Measurements from ENCODE around the gene ORAI3. TPM values are rescaled to one million over a fixed set of nuclear protein-coding genes. Genes with fewer than 3 reads are reported as not detected.

ORAI3 gene
- total RNA-seq, 2 experiments from 2014 or later = 24.6 to 25.8 TPM

DNA sequence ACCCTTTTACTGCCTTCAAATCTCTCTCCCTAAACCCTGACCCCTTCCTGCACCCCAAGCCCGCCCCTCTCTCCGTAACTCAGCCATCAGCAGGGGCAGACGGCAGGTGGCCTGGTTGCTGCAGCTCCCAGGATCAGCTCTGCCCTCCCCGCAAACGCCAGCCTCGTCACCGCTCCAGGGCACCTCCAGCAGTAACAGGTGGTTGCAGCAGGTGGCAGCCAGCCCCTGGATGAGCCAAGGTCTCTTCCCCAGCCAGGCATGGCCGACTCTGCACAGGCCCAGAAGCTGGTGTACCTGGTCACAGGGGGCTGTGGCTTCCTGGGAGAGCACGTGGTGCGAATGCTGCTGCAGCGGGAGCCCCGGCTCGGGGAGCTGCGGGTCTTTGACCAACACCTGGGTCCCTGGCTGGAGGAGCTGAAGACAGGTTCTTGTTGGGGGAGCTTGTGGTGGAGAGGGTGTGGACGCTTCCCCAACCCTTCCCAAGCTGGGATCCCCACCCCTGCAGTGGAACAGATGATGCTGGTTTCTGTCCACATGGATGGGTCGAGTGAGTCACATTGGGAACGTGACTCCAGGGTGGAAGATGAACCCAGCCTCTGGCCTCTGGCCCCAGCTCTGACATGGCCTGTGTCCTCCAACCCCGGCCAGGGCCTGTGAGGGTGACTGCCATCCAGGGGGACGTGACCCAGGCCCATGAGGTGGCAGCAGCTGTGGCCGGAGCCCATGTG lies 36.7 kb downstream of the ORAI3 start:
- Mint-ChIP-seq H3K27ac (peak overlapping the region; percentile 63), H3K4me3 (peak overlapping the region; percentile 76), H3K36me3 (no peaks in the 10 kb centered on the region), H3K27me3 (no peaks in the 10 kb centered on the region), H3K4me1 (peaks cover 7% of the 10 kb centered on the region), H3K9me3 (no peaks in the 10 kb centered on the region)
- DNase-seq (peak; percentile 47), ATAC-seq (ENCODE audit: low read depth) (peak; percentile 12)
- POLR2A ChIA-PET = interaction anchor here (0.6 to 3.3 kb wide), 9 partner anchors 11 to 475 kb away, joined by 3 to 12 read pairs (median 5); partner anchors contain the start of genes FUS, ZNF646 and ZNF668

DNA sequence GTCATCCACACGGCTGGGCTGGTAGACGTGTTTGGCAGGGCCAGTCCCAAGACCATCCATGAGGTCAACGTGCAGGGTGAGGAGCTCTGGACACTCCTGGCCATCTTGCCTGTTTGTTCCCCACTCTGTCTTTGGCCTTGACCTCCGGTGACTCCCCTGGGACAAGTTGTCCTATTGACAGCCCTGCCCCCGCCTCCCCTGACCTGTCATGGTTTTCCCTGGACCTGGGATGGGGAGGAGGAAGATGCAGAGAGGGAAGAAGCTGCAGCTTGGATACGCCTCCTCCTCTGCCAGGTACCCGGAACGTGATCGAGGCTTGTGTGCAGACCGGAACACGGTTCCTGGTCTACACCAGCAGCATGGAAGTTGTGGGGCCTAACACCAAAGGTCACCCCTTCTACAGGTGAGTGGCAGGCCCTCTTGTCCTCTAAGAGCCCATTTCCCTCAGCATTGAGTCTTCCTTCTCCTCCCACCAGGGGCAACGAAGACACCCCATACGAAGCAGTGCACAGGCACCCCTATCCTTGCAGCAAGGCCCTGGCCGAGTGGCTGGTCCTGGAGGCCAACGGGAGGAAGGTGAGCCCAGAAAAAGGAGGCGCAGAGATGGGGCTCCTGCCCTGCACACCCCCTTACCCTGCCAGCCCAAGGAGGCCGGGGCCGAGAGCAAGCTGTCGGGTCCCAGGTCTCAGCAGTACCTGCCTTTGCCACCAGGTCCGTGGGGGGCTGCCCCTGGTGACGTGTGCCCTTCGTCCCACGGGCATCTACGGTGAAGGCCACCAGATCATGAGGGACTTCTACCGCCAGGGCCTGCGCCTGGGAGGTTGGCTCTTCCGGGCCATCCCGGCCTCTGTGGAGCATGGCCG lies 37.5 kb downstream of the ORAI3 start:
- POLR2A ChIA-PET = interaction anchor here (0.7 to 3.3 kb wide), 7 partner anchors 10 to 474 kb away, joined by 3 to 12 read pairs (median 6); partner anchors contain the start of genes ZNF646 and ZNF668
- H3K9me3 Mint-ChIP-seq = no peaks in the 10 kb centered on the region
- no peak overlapping the region for H3K4me3 Mint-ChIP-seq
- ATAC-seq (ENCODE audit: low read depth) (no peak), DNase-seq (no peak)
- H3K4me1 Mint-ChIP-seq = peaks cover 7% of the 10 kb centered on the region
- H3K27ac Mint-ChIP-seq = no peak overlapping the region
- H3K36me3 Mint-ChIP-seq = no peaks in the 10 kb centered on the region
- no peaks in the 10 kb centered on the region for H3K27me3 Mint-ChIP-seq

DNA sequence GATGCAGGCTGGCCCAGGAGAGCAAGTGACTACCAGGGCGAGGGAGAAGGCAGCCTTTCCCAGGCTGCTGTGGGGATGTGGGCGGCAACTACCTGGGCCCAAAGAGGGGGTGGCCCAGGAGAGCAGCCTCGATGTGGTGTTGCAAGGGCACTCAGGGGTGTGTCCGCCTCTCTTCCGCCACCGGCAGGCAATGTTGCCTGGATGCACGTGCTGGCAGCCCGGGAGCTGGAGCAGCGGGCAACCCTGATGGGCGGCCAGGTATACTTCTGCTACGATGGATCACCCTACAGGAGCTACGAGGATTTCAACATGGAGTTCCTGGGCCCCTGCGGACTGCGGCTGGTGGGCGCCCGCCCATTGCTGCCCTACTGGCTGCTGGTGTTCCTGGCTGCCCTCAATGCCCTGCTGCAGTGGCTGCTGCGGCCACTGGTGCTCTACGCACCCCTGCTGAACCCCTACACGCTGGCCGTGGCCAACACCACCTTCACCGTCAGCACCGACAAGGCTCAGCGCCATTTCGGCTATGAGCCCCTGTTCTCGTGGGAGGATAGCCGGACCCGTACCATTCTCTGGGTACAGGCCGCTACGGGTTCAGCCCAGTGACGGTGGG lies 38.8 kb downstream of the ORAI3 start:
- H3K4me3 Mint-ChIP-seq = no peak overlapping the region
- DNase-seq (no peak), ATAC-seq (ENCODE audit: low read depth) (no peak)
- H3K9me3 Mint-ChIP-seq = no peaks in the 10 kb centered on the region
- POLR2A ChIA-PET = no interaction called here
- peaks cover 7% of the 10 kb centered on the region for H3K4me1 Mint-ChIP-seq
- no peaks in the 10 kb centered on the region for H3K27me3 Mint-ChIP-seq
- no peaks in the 10 kb centered on the region for H3K36me3 Mint-ChIP-seq
- H3K27ac Mint-ChIP-seq = no peak overlapping the region

DNA sequence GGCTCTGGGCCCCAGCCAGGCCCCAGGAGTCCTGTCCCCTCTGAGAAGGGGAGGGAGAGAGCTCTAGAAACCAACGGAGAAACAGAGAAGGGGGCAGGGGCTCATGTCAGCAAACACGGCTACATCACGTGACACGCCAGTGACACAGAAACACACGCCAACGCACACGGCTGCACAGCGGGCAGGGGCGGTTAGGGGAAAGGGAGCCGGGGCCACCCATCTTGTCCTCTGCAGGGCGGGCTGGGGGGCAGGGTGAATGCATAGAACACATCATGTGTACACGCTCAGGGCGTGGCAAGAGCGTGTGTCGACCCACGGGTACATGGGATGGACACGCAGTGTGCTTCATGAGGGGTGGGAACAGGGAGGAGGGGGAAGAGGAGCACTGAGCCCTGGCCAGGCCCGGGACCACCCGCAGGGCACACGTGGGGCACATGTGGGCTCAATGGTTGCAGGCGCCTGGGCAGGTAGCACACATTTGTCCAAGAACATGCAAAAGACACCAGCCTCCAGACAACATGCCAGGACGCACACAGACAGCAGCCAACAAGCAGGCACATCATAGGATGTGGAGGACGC lies 40.7 kb downstream of the ORAI3 start:
- no peaks in the 10 kb centered on the region for H3K27me3 Mint-ChIP-seq

DNA sequence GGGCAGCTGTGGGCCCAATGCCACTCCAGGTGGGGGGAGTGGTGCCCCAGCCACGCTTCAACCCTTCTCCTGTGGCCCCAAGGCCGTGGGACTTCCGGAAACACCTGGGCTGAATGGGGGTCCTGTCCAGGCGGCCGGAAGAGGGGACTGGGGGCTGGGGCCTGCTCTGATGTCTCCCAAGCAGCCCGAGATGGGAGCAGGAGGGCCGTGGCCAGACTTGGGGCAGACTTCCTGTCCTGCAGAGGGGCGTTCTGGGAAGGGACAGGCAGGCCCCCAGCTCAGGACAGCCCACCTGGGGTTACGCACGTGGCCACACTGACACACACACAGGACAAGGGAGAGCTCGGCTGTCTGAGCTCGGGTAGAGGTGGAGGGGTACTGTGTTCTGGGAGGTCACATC lies 41.2 kb downstream of the ORAI3 start:
- Mint-ChIP-seq H3K36me3 (no peaks in the 10 kb centered on the region), H3K4me1 (peaks cover 15% of the 10 kb centered on the region), H3K4me3 (no peak overlapping the region), H3K9me3 (no peaks in the 10 kb centered on the region), H3K27me3 (no peaks in the 10 kb centered on the region), H3K27ac (no peak overlapping the region)
- POLR2A ChIA-PET = no interaction called here
- DNase-seq (no peak), ATAC-seq (ENCODE audit: low read depth) (no peak)

More for the DNA sequence above, 40.7 kb downstream of the ORAI3 start:
- Mint-ChIP-seq H3K27ac (no peak overlapping the region), H3K4me1 (peaks cover 13% of the 10 kb centered on the region), H3K36me3 (no peaks in the 10 kb centered on the region), H3K4me3 (no peak overlapping the region), H3K9me3 (no peaks in the 10 kb centered on the region)
- no peak for DNase-seq
- no peak for ATAC-seq (ENCODE audit: low read depth)
- POLR2A ChIA-PET = no interaction called here

DNA sequence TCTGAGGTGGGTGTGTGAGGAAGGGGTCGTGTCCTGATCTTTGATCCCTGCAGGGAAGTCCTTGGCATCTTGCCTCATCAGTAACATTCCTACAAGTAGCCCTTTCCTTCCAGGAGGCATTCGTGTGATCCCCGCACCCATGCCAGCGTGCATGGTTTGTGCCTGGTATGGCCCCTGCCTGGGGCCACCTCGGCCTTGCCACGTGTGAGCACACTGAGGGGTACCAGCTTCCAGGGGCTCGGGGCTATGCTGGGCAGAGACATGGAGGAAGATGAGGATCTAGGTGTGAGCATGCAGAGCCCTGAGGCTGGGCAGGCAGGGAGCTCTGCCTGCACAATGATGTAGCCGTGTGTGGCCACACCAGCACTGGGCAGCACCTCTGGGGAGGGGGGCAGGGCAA lies 42.2 kb downstream of the ORAI3 start:
- Mint-ChIP-seq H3K9me3 (no peaks in the 10 kb centered on the region), H3K27ac (peak overlapping the region; percentile 31), H3K36me3 (no peaks in the 10 kb centered on the region), H3K27me3 (no peaks in the 10 kb centered on the region), H3K4me1 (peaks cover 12% of the 10 kb centered on the region), H3K4me3 (no peak overlapping the region)
- POLR2A ChIA-PET = no interaction called here
- no peak for DNase-seq
- no peak for ATAC-seq (ENCODE audit: low read depth)

DNA sequence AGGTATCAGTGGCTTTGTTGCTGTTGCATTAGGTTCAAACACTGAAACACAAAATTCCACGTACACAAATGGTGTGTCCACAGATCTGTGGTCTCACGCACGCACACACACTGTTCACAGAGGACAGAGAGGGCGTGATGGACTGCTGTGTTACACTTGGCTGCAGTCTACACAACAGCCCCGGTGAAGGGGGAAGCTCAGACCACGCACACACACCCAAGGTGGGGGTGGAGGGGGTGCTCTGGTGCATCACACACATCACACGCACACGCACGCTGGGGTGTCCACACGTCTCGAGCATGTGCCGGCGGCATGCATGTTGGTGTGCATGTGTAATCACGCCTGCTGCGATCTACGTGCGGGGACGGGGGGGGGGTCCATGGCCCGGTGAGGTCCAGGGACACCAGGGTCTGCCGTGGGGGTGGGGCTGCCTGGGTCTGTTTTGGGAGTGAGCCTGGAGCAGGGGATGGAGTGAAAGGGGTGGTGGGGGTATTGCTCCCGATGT lies 43.5 kb downstream of the ORAI3 start:
- POLR2A ChIA-PET = no interaction called here
- Mint-ChIP-seq H3K4me3 (no peak overlapping the region), H3K36me3 (no peaks in the 10 kb centered on the region), H3K27me3 (no peaks in the 10 kb centered on the region), H3K9me3 (no peaks in the 10 kb centered on the region), H3K4me1 (peaks cover 12% of the 10 kb centered on the region), H3K27ac (no peak overlapping the region)
- no peak for DNase-seq
- ATAC-seq (ENCODE audit: low read depth) = no peak

DNA sequence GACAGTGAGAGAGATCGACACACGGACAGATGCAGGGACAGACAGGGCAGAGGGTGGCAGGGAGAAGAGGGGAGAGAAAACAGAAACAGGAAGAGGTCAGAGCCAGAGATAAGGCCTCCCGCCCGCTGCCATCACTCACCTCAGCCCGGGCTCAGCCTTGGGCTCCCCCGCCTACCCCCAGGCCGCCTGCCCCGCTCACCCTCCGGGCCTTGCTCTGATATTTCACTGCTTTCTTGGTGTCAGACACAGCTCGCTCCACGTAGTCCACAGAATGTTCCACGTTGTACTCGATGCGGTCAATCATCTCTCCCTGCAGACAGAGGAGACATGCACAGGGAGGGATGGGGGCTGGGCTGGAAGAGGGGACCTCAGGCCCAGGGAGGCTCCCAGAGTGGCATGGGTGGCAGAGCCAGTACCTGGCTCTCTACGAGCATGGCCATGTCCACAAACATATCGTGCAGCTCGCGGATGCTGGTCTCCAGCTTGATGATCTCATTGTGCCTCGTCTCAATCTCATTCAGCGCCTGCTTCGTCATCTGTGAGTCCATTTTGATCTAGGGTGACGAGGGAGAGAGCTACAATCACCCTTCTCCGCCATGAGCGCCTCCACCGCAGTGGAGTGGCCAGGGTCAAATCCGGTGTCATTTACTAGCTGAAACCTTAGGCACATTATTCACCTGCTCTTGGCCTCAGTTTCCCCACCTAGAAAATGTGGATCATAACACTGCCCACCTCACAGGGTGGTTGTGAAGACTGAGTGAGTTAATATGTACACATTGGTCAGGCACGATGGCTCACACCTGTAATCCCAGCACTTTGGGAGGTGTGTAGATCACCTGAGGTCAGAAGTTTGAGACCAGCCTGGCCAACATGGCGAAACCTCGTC lies 44.3 kb downstream of the ORAI3 start:
- no peak for DNase-seq
- Mint-ChIP-seq H3K9me3 (no peaks in the 10 kb centered on the region), H3K4me1 (peaks cover 12% of the 10 kb centered on the region), H3K27me3 (peaks cover 2% of the 10 kb centered on the region), H3K4me3 (no peak overlapping the region), H3K27ac (no peak overlapping the region), H3K36me3 (no peaks in the 10 kb centered on the region)
- no peak for ATAC-seq (ENCODE audit: low read depth)
- POLR2A ChIA-PET = interaction anchor here (0.5 kb wide), 1 partner anchor 384 kb away, joined by 4 read pairs; no protein-coding TSS in a partner anchor

DNA sequence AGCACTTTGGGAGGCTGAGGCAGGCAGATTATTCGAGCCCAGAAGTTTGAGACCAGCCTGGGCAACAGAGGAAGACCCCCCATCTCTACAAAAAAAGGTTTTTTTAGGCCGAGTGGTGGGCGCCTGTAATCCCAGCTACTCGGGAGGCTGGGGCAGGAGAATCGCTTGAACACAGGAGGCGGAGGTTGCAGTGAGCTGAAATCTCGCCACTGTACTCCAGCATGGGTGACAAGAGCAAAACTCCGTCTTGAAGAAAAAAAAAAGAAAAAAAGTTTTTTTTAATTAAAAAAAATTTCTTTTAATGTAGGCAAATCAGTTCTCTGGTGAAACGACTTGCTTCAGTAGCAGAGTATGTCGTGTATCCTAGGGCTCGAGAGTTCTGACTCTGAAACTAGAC lies 47.1 kb downstream of the ORAI3 start:
- H3K36me3 Mint-ChIP-seq = no peaks in the 10 kb centered on the region
- peak overlapping the region; percentile 98 for H3K4me3 Mint-ChIP-seq
- ATAC-seq (ENCODE audit: low read depth) = no peak
- POLR2A ChIA-PET = interaction anchor here (0.6 to 3.1 kb wide), 8 partner anchors 11 to 184 kb away, joined by 3 to 19 read pairs (median 4); partner anchors contain the start of genes FUS, HSD3B7, ZNF646 and ZNF668
- no peaks in the 10 kb centered on the region for H3K9me3 Mint-ChIP-seq
- H3K27me3 Mint-ChIP-seq = peaks cover 5% of the 10 kb centered on the region
- peaks cover 12% of the 10 kb centered on the region for H3K4me1 Mint-ChIP-seq
- H3K27ac Mint-ChIP-seq = peak overlapping the region; percentile 95
- DNase-seq = no peak

DNA sequence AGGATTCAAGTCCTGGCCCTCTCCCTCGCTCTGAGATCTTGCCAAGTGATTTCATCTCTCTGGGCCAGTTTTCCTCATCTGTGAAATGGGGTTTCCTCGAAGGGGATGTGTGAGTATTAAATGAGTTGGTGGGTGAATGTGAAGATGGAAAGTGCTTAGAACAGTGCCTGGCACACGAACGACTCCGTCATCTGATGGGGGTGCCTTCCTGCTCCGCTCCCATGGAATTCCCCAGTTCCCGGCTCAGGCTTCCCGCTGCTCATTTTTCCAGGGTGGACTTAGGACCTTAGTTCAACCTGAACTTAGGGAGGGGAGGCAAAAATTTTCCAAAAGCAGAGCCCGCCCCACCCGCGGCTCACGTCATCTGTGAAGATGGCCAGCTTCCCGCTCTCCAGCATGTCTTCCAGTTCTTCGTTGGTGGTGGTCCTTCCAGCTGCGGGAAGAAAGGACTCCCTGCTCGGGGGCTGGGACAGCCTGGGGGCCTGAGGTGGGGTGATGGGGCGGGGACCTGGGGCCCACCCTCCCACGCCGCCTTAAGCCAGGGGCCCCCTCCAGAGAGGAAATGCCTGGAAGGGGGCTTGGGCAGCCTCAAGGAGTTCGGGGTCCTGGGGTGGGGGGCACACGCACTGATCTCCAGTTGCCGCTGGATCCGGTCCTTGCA lies 47.6 kb downstream of the ORAI3 start:
- DNase-seq (no peak), ATAC-seq (ENCODE audit: low read depth) (no peak)
- H3K36me3 Mint-ChIP-seq = no peaks in the 10 kb centered on the region
- peak overlapping the region; percentile 95 for H3K27ac Mint-ChIP-seq
- H3K4me1 Mint-ChIP-seq = peaks cover 12% of the 10 kb centered on the region
- peak overlapping the region; percentile 98 for H3K4me3 Mint-ChIP-seq
- H3K27me3 Mint-ChIP-seq = peaks cover 5% of the 10 kb centered on the region
- no peaks in the 10 kb centered on the region for H3K9me3 Mint-ChIP-seq
- POLR2A ChIA-PET = interaction anchor here (0.5 to 3.1 kb wide), 12 partner anchors 11 to 873 kb away, joined by 3 to 19 read pairs (median 3); partner anchors contain the start of genes FUS, HSD3B7, VKORC1 and ZNF646

DNA sequence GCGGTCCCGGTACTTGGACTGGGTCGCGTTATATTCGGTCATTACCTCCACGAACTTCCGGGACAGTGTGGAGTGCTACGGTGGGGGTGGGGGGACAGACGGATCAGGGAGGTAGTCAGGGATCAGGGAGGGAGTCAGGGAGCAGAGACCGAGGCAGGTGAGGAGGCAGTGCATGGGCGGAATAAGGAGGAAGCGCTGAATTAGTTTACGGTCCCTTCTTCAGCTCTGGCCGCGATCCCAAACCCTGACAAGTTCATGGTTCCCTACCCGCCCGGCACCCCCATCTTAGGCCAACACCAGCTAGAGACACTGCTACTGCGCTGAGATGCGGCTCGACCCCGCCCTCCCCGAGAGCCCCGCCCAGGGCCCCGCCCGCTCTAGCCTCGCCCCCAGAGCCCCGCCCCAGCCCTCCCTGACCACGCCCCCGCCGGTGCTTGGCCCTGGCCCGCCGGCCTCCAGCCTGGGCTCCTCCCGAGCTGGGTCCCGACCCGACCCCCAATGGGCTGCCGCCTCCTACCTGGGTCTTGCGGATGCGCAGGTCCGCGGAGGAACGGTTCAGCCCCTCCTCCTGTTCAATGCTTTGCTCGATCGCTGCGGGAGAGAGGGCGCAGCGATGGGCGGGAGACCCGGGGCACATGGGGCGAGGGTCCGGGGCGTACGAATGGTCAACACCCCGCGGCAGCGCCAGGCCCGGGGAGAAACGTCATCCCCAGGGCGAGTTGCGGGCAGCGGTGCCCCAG lies 48.3 kb downstream of the ORAI3 start:
- POLR2A ChIA-PET = interaction anchor here (0.5 to 3.1 kb wide), 13 partner anchors 10 to 872 kb away, joined by 3 to 19 read pairs (median 3); partner anchors contain the start of genes ARMC5, FUS, HSD3B7 and VKORC1
- no peaks in the 10 kb centered on the region for H3K9me3 Mint-ChIP-seq
- peak; percentile 86 for DNase-seq
- H3K27me3 Mint-ChIP-seq = peaks cover 5% of the 10 kb centered on the region
- H3K27ac Mint-ChIP-seq = peak overlapping the region; percentile 95
- peaks cover 12% of the 10 kb centered on the region for H3K4me1 Mint-ChIP-seq
- no peaks in the 10 kb centered on the region for H3K36me3 Mint-ChIP-seq
- peak overlapping the region; percentile 98 for H3K4me3 Mint-ChIP-seq
- peak; percentile 97 for ATAC-seq (ENCODE audit: low read depth)
